ENCODE data around the gene CTNNA1. TPM values are rescaled to one million over a fixed set of nuclear protein-coding genes. Genes with fewer than 3 reads are reported as not detected.

Gene CTNNA1
- total and polyA plus RNA-seq, 9 of the 15 experiments (the other 6 are each of a cell fraction or from before 2014, with no cell fraction given) = 29.6 to 117 (median 89.1) TPM

DNA sequence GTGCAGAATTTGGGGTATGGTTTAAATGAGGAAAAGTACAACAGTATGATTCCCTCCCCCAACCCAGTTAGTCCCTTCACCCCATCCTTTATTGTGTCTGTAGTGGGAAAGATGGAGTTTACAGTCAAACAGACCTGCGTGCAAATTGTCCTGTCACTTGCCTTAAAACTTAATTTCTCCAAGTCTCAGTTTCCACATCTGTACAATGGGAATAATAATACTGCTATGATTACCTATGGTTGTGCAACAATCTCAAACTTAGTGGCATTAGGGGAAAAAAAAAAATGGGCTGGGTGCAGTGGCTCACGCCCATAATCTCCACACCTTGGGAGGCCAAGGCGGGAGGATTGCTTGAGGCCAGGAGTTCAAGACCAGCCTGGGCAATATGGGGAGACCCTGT is 35.8 kb upstream of the CTNNA1 start:
- no peak overlapping the region for H3K27ac ChIP-seq (ENCODE audit: extremely low read depth, low read depth, low read length)
- in situ Hi-C loops (cut with MboI) = no loop called here

More for the DNA sequence above, 35.8 kb upstream of the CTNNA1 start:
- H3K27me3 ChIP-seq (ENCODE audit: control insufficient read depth in 2 of 2, insufficient read depth in 2 of 2, low read length in 2 of 2) = no peaks in the 10 kb centered on the region
- H3K4me2 ChIP-seq (ENCODE audit: insufficient read depth, low read length) = no peak overlapping the region
- ATAC-seq (no peak), DNase-seq (ENCODE audit: extremely low read depth in 1 of 4, low spot score in 3 of 4) (no peak), FAIRE-seq (no peak)
- no peaks in the 10 kb centered on the region for H3K79me2 ChIP-seq (ENCODE audit: control insufficient read depth, insufficient read depth, low read length)
- H3K36me3 ChIP-seq (ENCODE audit: control insufficient read depth, insufficient read depth, low read length) = no peaks in the 10 kb centered on the region
- no peaks in the 10 kb centered on the region for H4K20me1 ChIP-seq (replicated peaks; ENCODE audit: control insufficient read depth, insufficient read depth, low read length)
- no peak overlapping the region for H3K9ac ChIP-seq (ENCODE audit: insufficient read depth in 1 of 2, low read depth in 2 of 2, low read length in 2 of 2)
- ChIA-PET CTCF (ENCODE audit: low intra/inter-chr PET ratio) (no interaction called here), POLR2A (interaction anchor here (0.6 kb wide), 1 partner anchor 36 kb away, joined by 3 read pairs; no protein-coding TSS in a partner anchor)
- H3K9me3 ChIP-seq (replicated peaks; ENCODE audit: control insufficient read depth, insufficient read depth, low read depth, low read length) = no peaks in the 10 kb centered on the region
- H3K4me3 ChIP-seq = no peak overlapping the region
- H3K9me1 ChIP-seq (ENCODE audit: control insufficient read depth, insufficient read depth, low read length) = no peaks in the 10 kb centered on the region
- TF ChIP-seq KDM1A (IDR thresholded peaks at IDR 0.05) (peak in 1 of 2 experiments; percentile 50; a peak in 2 of 4 replicates), SMARCA5 (IDR thresholded peaks at IDR 0.05) (peak; percentile 81; the same call in 1 of the 2 replicates), NR1H2 (CRISPR knock-in tag; IDR thresholded peaks at IDR 0.05) (no peak), RBM25 (IDR thresholded peaks at IDR 0.05; ENCODE audit: low read depth, low read length, severe bottlenecking) (peak; percentile 85), CHD4 (IDR thresholded peaks at IDR 0.05; ENCODE audit: insufficient read depth, insufficient replicate concordance, low read depth, low read length, poor library complexity, severe bottlenecking) (peak; percentile 31), ELF2 (CRISPR knock-in tag; IDR thresholded peaks at IDR 0.05) (no peak), HDAC2 (IDR thresholded peaks at IDR 0.05) (peak; percentile 71; the same call in 1 of the 2 replicates), BCOR (IDR thresholded peaks at IDR 0.05) (peak; percentile 91), RCOR1 (IDR thresholded peaks at IDR 0.05; ENCODE audit: borderline replicate concordance in 1 of 2, low read depth in 2 of 2, low read length in 2 of 2) (peak in 1 of 2 experiments; percentile 17; a peak in 1 of 4 replicates), SP1 (CRISPR knock-in tag; IDR thresholded peaks at IDR 0.05) (no peak), ADNP (tag; IDR thresholded peaks at IDR 0.05) (peak; percentile 82), HNRNPK (IDR thresholded peaks at IDR 0.05; ENCODE audit: low read depth, low read length, poor library complexity, severe bottlenecking) (no peak), TCF3 (CRISPR knock-in tag; IDR thresholded peaks at IDR 0.05) (no peak), CEBPG (CRISPR knock-in tag; IDR thresholded peaks at IDR 0.05) (no peak), CEBPG (tag; conservative IDR thresholded peaks at IDR 0.05 in 1 of 2, IDR thresholded peaks at IDR 0.05 in 1 of 2) (0 out of 4 replicates have a peak, but pooled peaks of 1 of the 2 experiments have one; percentile 27)
- no peak overlapping the region for H2AFZ ChIP-seq (ENCODE audit: low read depth, low read length)
- BruUV-seq (replicated peaks) = no TSS peak
- 16% methylated on average over 3 of the region's 3 CpGs for WGBS (ENCODE audit: insufficient coverage, low coverage, missing lambda C conversion rate)
- no peaks in the 10 kb centered on the region; a peak in 2 of 5 replicates for H3K4me1 ChIP-seq (replicated peaks in 1 of 2; ENCODE audit: control insufficient read depth in 2 of 2, insufficient read depth in 2 of 2, low read length in 2 of 2)
- intact Hi-C loops (cut with micrococcal nuclease) = no loop called here

Data from K562 (cell line).